Measurements from ENCODE around the gene SCAMP2. TPM values are rescaled to one million over a fixed set of nuclear protein-coding genes. Genes with fewer than 3 reads are reported as not detected.
A peak's percentile ranks its signal among the peaks of the same experiment; 100 is the strongest.

SCAMP2 gene
- polyA plus RNA-seq, 1 donor from 2014 or later, result 157 TPM

- Mint-ChIP-seq H3K27me3 (peaks cover 15% of the 10 kb centered on the region), H3K4me3 (no peak overlapping the region), H3K9me3 (no peaks in the 10 kb centered on the region), H3K36me3 (no peaks in the 10 kb centered on the region), H3K4me1 (peaks cover 0 to 6% (median 4%) of the 10 kb centered on the region in 3 donors), H3K27ac (no peak overlapping the region)
Observed at GRCh38 chr15:74831813-74832495, 41.2 kb downstream of the SCAMP2 start.

DNA sequence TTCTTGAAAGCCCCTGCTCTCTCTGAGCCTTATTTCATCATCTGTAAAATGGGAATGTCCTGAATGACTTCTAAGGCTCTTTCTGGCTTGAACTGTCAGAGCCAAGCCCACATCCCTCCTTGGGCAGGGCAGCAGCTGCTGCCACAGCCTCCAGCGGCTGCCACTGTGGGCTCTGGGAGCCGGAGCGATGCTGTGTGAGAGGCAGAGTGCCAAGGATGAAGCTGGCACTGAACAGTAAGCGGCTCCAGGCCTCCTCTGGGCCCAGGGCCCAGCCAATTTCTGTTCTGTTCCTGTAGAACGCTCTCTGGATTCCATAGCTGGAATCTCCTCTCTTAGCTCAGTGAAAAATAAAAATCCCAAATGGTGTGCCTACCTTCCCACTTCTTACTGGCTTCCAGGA lies 42.3 kb downstream of the SCAMP2 start:
- Mint-ChIP-seq H3K27me3 (peaks cover 18% of the 10 kb centered on the region), H3K4me1 (peaks cover 0 to 6% (median 4%) of the 10 kb centered on the region in 3 donors), H3K4me3 (no peak overlapping the region), H3K36me3 (no peaks in the 10 kb centered on the region), H3K27ac (no peak overlapping the region), H3K9me3 (no peaks in the 10 kb centered on the region)

DNA sequence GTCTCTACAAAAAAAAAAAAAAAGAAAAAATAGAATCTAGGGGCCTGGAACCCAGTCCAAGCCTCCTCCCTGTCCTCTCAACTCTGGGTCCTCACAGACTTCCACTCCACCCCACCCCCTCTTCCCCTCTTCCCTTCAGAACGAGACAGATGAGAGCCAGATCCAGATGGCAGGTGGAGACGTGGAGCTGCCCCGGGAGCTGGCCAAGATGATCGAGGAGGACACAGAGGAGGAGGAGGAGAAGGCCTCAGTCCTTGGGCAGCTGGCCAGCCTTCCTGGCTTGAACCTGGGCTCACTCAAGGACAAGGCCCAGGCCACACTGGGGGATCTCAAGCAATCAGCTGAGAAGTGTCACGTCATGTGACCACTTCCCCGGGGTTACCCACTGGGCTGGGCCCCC lies 43.2 kb downstream of the SCAMP2 start:
- peaks cover 22% of the 10 kb centered on the region for H3K27me3 Mint-ChIP-seq
- H3K36me3 Mint-ChIP-seq, result no peaks in the 10 kb centered on the region
- H3K4me3 Mint-ChIP-seq, result no peak overlapping the region
- H3K9me3 Mint-ChIP-seq, result no peaks in the 10 kb centered on the region
- peaks cover 0 to 4% (median 3%) of the 10 kb centered on the region in 3 donors for H3K4me1 Mint-ChIP-seq
- H3K27ac Mint-ChIP-seq, result peak overlapping the region in 1 of 3 donors; percentile 53

DNA sequence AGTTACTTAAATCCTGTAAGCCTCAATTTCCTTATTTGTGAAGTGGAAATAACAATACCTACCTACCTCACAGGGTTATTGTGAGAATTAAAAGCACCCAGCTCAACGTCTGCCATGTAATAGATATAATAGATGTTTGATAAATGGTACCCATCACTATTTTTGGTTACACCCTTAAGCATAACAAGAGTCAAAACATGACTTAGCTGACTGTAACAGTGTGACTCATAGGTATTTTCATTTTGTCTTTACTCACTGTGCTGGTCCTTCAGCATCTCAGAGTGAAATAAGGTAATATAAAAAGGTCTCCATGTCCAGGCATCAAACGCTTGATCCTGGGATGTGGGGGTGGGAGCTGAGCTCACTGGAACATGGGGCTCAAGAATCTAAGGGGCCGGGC lies 43.7 kb downstream of the SCAMP2 start:
- no peak overlapping the region for H3K4me3 Mint-ChIP-seq
- no peaks in the 10 kb centered on the region for H3K9me3 Mint-ChIP-seq
- peaks cover 22% of the 10 kb centered on the region for H3K27me3 Mint-ChIP-seq
- no peaks in the 10 kb centered on the region for H3K36me3 Mint-ChIP-seq
- peaks cover 0 to 7% (median 3%) of the 10 kb centered on the region in 3 donors for H3K4me1 Mint-ChIP-seq
- H3K27ac Mint-ChIP-seq, result no peak overlapping the region

DNA sequence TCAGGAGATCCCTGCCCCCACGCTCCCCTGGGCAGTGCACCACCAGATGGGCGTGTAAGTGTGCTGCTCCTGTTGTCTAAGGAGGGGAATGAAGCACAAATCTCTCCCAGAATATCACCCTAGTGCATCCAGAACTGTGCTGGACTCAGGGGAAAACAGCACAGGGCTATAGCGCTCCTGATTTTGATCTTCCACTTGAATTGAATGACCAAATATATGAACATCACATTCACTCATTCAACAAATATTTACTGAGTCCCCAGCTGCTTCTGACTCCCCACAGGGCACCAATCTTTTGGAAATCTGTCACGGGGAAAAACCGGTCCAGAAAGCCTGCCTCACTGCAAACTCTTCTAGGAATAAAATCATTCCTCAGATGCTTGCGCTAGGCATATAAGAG lies 44.3 kb downstream of the SCAMP2 start:
- H3K27ac Mint-ChIP-seq, result no peak overlapping the region
- H3K4me3 Mint-ChIP-seq, result no peak overlapping the region

DNA sequence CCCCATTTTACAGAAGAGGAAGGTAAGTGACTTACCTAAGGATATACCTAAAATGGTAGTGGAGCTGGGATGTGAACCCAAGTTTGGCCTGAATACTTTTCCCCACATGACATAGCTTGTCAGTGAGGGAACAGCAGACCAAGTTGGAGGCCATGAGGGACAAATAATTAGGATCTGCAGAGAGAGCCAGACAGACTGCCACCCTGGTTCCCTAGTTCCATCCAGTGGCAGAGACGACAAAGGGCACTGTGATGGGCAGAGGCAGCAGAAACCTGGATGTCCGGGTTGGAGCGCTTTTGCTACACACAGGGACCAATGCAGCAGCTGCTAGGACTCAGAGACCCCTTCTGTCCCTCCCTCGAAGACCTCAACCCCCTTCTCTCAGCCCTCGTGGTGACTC lies 45.6 kb downstream of the SCAMP2 start:
- Mint-ChIP-seq H3K9me3 (no peaks in the 10 kb centered on the region), H3K4me3 (no peak overlapping the region), H3K27me3 (peaks cover 24% of the 10 kb centered on the region), H3K27ac (peak overlapping the region in 1 of 3 donors; percentile 68), H3K36me3 (no peaks in the 10 kb centered on the region), H3K4me1 (peaks cover 0 to 7% (median 1%) of the 10 kb centered on the region in 3 donors)

More for the DNA sequence above, 44.3 kb downstream of the SCAMP2 start:
- no peaks in the 10 kb centered on the region for H3K9me3 Mint-ChIP-seq
- peaks cover 24% of the 10 kb centered on the region for H3K27me3 Mint-ChIP-seq
- H3K36me3 Mint-ChIP-seq, result no peaks in the 10 kb centered on the region
- peaks cover 0 to 7% (median 3%) of the 10 kb centered on the region in 3 donors for H3K4me1 Mint-ChIP-seq

- Mint-ChIP-seq H3K36me3 (no peaks in the 10 kb centered on the region), H3K9me3 (no peaks in the 10 kb centered on the region), H3K27ac (peak overlapping the region in 2 of 3 donors; percentile 31 to 68), H3K4me1 (peaks cover 0 to 7% (median 1%) of the 10 kb centered on the region in 3 donors), H3K27me3 (peaks cover 24% of the 10 kb centered on the region), H3K4me3 (peak overlapping the region in 1 of 4 donors; percentile 47)
Observed at GRCh38 chr15:74826921-74827320, 46.2 kb downstream of the SCAMP2 start.

GRCh38 chr15:74826364-74826819 lies 46.8 kb downstream of the SCAMP2 start, which contains the start of gene CPLX3:
CPLX3 (plus strand) TSS chr15:74826627; CDS start chr15:74826704, 77 bp downstream.
- Mint-ChIP-seq H3K27ac (peak within 1 kb of the TSS in 2 of 3 donors; percentile 31 to 68), H3K27me3 (peaks cover 26% of the 10 kb centered on the region), H3K36me3 (no peaks in the 10 kb centered on the region), H3K9me3 (no peaks in the 10 kb centered on the region), H3K4me3 (peak within 1 kb of the TSS in 2 of 4 donors; percentile 17 to 47), H3K4me1 (peaks cover 4 to 11% (median 4%) of the 10 kb centered on the region in 3 donors)

DNA sequence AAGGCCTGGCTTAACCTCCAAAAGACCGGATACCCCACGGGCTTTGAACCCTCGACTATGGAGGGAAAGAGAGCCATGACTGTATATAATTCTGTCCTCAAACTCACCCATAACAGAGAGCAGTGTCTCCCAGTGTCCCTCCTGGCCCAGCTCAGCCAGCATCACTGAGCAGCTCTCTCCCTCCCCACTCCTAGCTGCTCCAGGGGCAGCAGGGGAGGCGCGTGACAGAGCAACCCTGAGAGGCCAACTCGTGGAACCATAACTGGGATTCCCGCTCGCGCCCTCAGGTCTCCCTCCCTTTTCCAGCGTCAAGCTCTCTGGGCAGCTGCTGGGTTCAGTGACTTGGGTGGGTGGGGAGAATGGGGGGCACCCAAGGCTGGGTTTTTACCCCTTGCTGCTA lies 47.3 kb downstream of the SCAMP2 start:
- no peaks in the 10 kb centered on the region for H3K9me3 Mint-ChIP-seq
- H3K27me3 Mint-ChIP-seq, result peaks cover 26% of the 10 kb centered on the region
- H3K4me1 Mint-ChIP-seq, result peaks cover 8 to 15% (median 10%) of the 10 kb centered on the region in 3 donors
- no peak overlapping the region for H3K27ac Mint-ChIP-seq
- no peaks in the 10 kb centered on the region for H3K36me3 Mint-ChIP-seq
- H3K4me3 Mint-ChIP-seq, result no peak overlapping the region

- Mint-ChIP-seq H3K36me3 (no peaks in the 10 kb centered on the region), H3K27me3 (peaks cover 26% of the 10 kb centered on the region), H3K4me3 (no peak overlapping the region), H3K9me3 (no peaks in the 10 kb centered on the region), H3K27ac (peak overlapping the region in 1 of 3 donors; percentile 46), H3K4me1 (peaks cover 11 to 19% (median 14%) of the 10 kb centered on the region in 3 donors)
Observed at GRCh38 chr15:74824976-74825375, 48.2 kb downstream of the SCAMP2 start.

GRCh38 chr15:74823324-74823723 lies 49.8 kb downstream of the SCAMP2 start:
- peaks cover 23% of the 10 kb centered on the region for H3K27me3 Mint-ChIP-seq
- no peak overlapping the region for H3K4me3 Mint-ChIP-seq
- H3K9me3 Mint-ChIP-seq, result no peaks in the 10 kb centered on the region
- H3K4me1 Mint-ChIP-seq, result peaks cover 15 to 23% (median 20%) of the 10 kb centered on the region in 3 donors
- H3K36me3 Mint-ChIP-seq, result no peaks in the 10 kb centered on the region
- H3K27ac Mint-ChIP-seq, result no peak overlapping the region

GRCh38 chr15:74822233-74822632 lies 50.9 kb downstream of the SCAMP2 start:
- Mint-ChIP-seq H3K4me1 (peaks cover 15 to 23% (median 20%) of the 10 kb centered on the region in 3 donors), H3K4me3 (peak overlapping the region in 1 of 4 donors; percentile 12), H3K27me3 (peaks cover 14% of the 10 kb centered on the region), H3K36me3 (no peaks in the 10 kb centered on the region), H3K27ac (peak overlapping the region in 1 of 3 donors; percentile 13), H3K9me3 (no peaks in the 10 kb centered on the region)

GRCh38 chr15:74821790-74822158 lies 51.4 kb downstream of the SCAMP2 start:
- Mint-ChIP-seq H3K27ac (peak overlapping the region in 1 of 3 donors; percentile 25), H3K36me3 (no peaks in the 10 kb centered on the region), H3K9me3 (no peaks in the 10 kb centered on the region), H3K4me1 (peaks cover 18 to 23% (median 22%) of the 10 kb centered on the region in 3 donors), H3K27me3 (peaks cover 10% of the 10 kb centered on the region), H3K4me3 (no peak overlapping the region)

DNA sequence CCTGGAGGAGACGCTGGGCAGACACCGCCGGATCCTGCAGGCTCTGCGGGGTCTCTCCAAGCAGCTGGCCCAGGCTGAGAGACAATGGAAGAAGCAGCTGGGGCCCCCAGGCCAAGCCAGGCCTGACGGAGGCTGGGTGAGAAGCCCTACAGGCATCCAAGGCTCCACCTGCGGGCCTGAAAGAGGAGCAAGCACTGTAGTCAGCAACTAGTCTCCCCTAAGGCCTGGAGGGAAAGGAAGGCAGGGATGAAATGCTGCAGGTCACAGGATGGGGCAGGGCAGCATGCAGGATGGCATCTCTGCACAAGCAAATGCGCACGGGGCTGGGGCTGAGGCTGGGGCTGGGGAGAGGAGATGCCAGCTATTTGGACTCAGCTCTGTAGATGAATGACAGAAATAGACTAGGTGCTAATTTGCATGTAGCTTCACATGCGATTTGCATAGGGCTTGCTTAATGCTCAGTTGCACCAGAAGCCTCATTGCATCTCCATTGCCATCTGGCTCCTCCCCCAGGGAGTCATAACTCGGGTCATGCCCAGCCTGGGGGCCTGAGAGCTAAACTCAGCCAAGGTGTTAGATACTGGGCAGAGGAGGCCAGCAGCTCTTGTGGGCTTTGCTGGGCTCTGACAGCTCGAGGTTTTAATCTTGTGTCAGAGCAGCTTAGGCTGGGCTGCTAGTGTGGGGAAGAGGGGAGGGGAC lies 51.9 kb downstream of the SCAMP2 start:
- peak overlapping the region in 3 of 4 donors; percentile 21 to 92 (median 91) for H3K4me3 Mint-ChIP-seq
- H3K36me3 Mint-ChIP-seq, result no peaks in the 10 kb centered on the region
- H3K27me3 Mint-ChIP-seq, result peaks cover 8% of the 10 kb centered on the region
- no peaks in the 10 kb centered on the region for H3K9me3 Mint-ChIP-seq
- H3K4me1 Mint-ChIP-seq, result peaks cover 19 to 23% (median 22%) of the 10 kb centered on the region in 3 donors
- peak overlapping the region in 2 of 3 donors; percentile 16 to 25 for H3K27ac Mint-ChIP-seq

- Mint-ChIP-seq H3K36me3 (no peaks in the 10 kb centered on the region), H3K4me1 (peaks cover 19 to 28% (median 21%) of the 10 kb centered on the region in 3 donors), H3K9me3 (no peaks in the 10 kb centered on the region), H3K4me3 (no peak overlapping the region), H3K27me3 (peaks cover 4% of the 10 kb centered on the region), H3K27ac (no peak overlapping the region)
Observed at GRCh38 chr15:74820056-74820455, 53.1 kb downstream of the SCAMP2 start.

Data from IgD-negative memory B cell (primary cell).